PC-3 (cell line): Measurements from ENCODE around the gene DBET.

ENCODE experiments used
- CTCF ChIP-seq: fragments of 300-600 bp; sonication (generic); conservative IDR thresholded peaks from 2 replicates; pipeline ENCODE4 v1.5.1; 2017; ENCODE audit warnings: antibody characterized with exemption, low read depth, mild to moderate bottlenecking, low read length
- EZH2 ChIP-seq: fragments of 300-600 bp; sonication (generic); IDR thresholded peaks from one replicate; pipeline ENCODE4 v1.6.1; 2017; ENCODE audit warnings: antibody characterized with exemption, mild to moderate bottlenecking, low read length; ENCODE audit not compliant: unreplicated experiment
- EZH2phosphoT487 ChIP-seq: fragments of 300-600 bp; sonication (generic); IDR thresholded peaks from 2 replicates; pipeline ENCODE4 v1.6.1; 2018; ENCODE audit warnings: mild to moderate bottlenecking, antibody characterized with exemption, low read length, borderline replicate concordance

DNA sequence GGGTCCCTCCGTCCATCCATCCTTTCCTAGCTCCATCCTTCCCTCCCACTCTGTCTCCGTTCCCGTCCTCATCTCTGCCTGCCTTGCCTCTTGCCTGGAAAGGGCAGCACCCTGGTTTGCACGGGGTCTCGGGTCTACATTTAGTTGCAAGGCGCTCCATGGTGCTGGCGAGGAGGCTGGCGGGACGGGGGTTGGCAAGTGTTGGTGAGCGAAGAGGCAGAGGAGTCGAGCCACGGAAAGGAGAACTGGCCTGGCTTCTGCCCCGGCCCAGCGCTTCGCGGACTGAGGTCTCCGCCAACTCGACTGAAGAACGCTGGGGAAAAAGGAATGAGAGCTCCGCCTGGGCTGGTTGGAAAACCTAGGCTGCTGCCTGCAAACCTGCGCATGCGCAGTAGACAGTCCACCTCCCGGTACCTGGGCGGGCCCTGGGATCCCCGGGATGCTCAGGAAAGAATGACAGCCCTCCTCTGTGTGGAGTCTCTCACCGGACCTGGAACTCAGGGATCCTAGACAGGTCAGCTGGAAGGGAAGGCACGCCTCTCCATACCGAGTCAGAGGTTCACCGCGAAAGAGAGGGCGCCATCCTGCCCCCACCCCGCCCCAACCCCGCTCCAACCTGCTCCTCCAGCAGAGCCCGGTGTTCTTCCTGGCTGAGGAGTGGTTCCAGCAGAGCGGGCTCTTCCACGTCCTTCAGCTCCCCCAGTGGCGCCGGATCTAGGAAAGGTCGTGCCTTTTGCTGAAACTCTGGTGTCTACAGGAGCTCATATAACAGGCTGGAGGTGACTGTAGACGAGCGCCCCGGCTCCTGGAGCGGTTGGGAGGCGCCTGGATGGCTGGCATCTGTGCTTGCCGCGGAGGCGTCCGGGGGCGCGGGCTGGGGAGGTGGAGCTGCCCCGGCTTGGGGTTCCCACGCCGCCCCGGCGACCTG lies 43.2 kb upstream of the DBET start:
- no peak for TF ChIP-seq CTCF
- no peak for TF ChIP-seq EZH2
- no peak for TF ChIP-seq EZH2phosphoT487
